Effector memory CD8-positive, alpha-beta T cell (primary cell): ENCODE results near the gene AMH.

ENCODE experiments used
- ATAC-seq: fragments of 150-1000 bp; cut with Tn5 transposase; replicated peaks from 2 replicates; pipeline ENCODE4 v1.10.0; 2021; ENCODE audit warnings: mild to moderate bottlenecking, moderate library complexity
- DNase-seq, 3 experiments: peaks; one replicate each; pipeline ENCODE4 v3.0.0; 2021
- H3K27ac Mint-ChIP-seq, 2 donors: one replicate each; pipeline ENCODE4 v1.8.0; 2022; ENCODE audit warnings: mild to moderate bottlenecking in 2 of 2, mixed read lengths in 2 of 2, moderate library complexity in 2 of 2
- H3K27me3 Mint-ChIP-seq, 2 donors: one replicate each; pipeline ENCODE4 v1.8.0; 2022; ENCODE audit warnings: mixed read lengths in 2 of 2
- H3K36me3 Mint-ChIP-seq: one replicate; pipeline ENCODE4 v1.8.0; 2022; ENCODE audit warnings: mild to moderate bottlenecking, moderate library complexity, mixed read lengths; ENCODE audit not compliant: insufficient read depth
- H3K4me1 Mint-ChIP-seq, 2 donors: one replicate each; pipeline ENCODE4 v1.8.0; 2022; ENCODE audit warnings: low read depth in 2 of 2, mixed read lengths in 2 of 2
- H3K4me3 Mint-ChIP-seq, 2 donors: one replicate each; pipeline ENCODE4 v1.8.0; 2022; ENCODE audit warnings: mild to moderate bottlenecking in 2 of 2, mixed read lengths in 2 of 2, moderate library complexity in 2 of 2
- H3K9me3 Mint-ChIP-seq, 2 donors: one replicate each; pipeline ENCODE4 v1.8.0; 2022; ENCODE audit warnings: mixed read lengths in 2 of 2

The AMH gene

DNA sequence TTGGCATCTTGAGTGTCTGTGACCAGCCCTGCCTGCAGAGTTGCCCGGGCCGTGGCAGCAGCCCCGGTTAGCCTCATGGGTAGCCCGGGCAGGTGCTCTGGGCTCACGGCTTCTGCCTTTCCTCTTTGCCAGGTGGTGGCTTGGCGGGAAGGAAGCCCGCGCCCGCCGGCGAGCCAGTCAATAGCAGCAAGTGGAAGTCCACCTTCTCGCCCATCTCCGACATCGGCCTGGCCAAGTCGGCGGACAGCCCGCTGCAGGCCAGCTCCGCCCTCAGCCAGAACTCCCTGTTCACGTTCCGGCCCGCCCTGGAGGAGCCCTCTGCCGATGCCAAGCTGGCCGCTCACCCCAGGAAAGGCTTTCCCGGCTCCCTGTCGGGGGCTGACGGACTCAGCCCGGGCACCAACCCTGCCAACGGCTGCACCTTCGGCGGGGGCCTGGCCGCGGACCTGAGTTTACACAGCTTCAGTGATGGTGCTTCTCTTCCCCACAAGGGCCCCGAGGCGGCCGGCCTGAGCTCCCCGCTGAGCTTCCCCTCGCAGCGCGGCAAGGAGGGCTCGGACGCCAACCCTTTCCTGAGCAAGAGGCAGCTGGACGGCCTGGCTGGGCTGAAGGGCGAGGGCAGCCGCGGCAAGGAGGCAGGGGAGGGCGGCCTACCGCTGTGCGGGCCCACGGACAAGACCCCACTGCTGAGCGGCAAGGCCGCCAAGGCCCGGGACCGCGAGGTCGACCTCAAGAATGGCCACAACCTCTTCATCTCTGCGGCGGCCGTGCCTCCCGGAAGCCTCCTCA, 22.9 kb upstream of the AMH start:
- H3K9me3 Mint-ChIP-seq, result no peaks in the 10 kb centered on the region
- ATAC-seq (no peak), DNase-seq (no peak)
- peaks cover 6 to 7% of the 10 kb centered on the region in 2 donors for H3K4me1 Mint-ChIP-seq
- H3K4me3 Mint-ChIP-seq, result no peak overlapping the region
- peaks cover 22% of the 10 kb centered on the region for H3K36me3 Mint-ChIP-seq
- H3K27me3 Mint-ChIP-seq, result no peaks in the 10 kb centered on the region
- peak overlapping the region; percentile 64 to 81 for H3K27ac Mint-ChIP-seq

DNA sequence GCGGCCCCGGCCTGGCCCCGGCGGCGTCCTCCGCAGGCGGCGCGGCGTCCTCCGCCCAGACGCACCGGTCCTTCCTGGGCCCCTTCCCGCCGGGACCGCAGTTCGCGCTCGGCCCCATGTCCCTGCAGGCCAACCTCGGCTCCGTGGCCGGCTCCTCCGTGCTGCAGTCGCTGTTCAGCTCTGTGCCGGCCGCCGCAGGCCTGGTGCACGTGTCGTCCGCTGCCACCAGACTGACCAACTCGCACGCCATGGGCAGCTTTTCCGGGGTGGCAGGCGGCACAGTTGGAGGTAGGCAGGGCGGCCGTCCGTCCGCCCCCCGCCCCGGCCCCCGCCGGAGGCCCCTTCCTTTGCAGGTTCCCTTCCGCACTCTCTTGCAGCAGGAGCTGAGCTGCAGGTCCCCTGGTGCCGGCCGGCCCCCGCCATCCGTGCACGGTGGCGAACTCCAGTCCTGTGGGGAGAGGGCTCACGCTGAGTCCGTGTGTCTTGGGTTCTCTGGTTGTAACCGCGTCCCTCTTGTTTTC, 22.2 kb upstream of the AMH start:
- DNase-seq (no peak), ATAC-seq (no peak)
- H3K27ac Mint-ChIP-seq, result no peak overlapping the region
- no peak overlapping the region for H3K4me3 Mint-ChIP-seq
- H3K27me3 Mint-ChIP-seq, result no peaks in the 10 kb centered on the region
- no peaks in the 10 kb centered on the region for H3K9me3 Mint-ChIP-seq
- peaks cover 22% of the 10 kb centered on the region for H3K36me3 Mint-ChIP-seq
- H3K4me1 Mint-ChIP-seq, result peaks cover 6 to 7% of the 10 kb centered on the region in 2 donors

DNA sequence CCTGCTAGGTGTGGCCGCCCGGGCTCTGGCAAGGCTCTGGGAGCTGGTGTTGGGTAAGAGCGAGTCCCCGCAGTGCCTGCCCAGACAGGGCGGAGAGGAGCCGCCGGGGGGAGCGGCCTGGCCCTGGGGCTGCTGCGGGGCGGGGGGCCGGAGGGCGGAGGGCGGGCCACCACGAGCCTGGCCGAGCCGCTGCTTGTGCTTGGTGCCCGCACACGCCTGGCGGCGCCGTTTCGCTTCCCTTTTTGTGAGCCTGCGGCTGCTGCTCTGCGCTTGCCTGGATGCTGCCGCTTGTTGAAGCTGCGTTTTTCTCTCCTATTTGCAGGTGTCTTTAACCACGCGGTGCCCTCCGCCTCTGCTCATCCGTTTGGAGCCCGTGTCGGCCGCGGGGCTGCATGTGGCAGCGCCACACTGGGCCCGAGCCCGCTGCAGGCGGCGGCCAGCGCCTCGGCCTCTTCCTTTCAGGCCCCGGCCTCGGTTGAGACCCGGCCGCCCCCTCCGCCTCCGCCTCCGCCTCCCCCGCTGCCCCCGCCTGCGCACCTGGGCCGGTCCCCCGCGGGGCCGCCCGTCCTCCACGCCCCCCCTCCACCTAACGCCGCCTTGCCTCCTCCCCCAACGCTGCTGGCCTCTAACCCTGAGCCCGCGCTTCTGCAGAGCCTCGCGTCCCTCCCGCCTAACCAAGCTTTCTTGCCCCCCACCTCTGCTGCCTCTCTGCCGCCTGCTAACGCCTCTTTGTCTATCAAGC, 21.5 kb upstream of the AMH start:
- Mint-ChIP-seq H3K4me1 (peaks cover 6 to 7% of the 10 kb centered on the region in 2 donors), H3K36me3 (peaks cover 27% of the 10 kb centered on the region), H3K9me3 (no peaks in the 10 kb centered on the region), H3K27ac (no peak overlapping the region), H3K27me3 (no peaks in the 10 kb centered on the region), H3K4me3 (no peak overlapping the region)
- DNase-seq (no peak), ATAC-seq (no peak)

DNA sequence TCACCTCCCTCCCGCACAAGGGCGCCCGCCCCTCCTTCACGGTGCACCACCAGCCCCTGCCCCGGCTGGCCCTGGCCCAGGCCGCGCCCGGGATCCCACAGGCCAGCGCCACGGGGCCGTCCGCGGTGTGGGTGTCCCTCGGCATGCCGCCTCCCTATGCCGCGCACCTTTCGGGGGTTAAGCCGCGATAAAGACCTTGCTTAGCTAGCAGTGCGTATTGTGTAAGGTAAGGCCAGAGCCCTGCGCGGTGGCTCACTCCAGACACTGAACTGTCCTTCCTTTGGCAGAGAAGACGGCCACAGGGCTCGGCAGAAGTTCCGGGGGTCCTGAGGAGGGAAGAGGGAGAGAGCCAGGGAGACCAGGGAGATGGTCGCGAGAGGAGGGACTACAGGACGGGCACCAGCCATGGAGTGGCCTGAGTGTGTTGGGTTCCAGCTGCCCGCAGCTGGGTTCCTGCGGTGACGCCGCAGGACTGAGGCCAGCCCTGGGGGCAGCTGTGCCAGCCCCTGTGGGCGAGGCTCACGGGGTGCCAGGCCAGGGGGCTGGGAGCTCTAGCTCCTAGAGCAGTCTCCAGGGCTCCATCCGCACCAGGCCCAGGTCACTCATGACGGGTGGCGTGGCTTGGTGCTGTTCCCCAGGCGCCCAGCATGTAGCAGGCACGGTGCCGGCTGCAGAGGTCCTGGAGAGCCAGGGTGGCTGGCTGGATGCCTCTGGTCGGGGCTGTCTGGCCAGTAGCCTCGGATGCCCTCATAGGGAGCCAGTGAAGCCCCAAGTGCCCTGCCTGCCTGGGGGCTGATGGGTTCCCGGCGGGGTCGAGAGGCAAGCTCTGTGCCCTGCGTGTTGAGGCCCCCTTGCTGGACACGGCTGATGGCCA, 20.7 kb upstream of the AMH start:
- Mint-ChIP-seq H3K4me1 (peaks cover 6 to 11% of the 10 kb centered on the region in 2 donors), H3K9me3 (no peaks in the 10 kb centered on the region), H3K27me3 (no peaks in the 10 kb centered on the region), H3K36me3 (peaks cover 29% of the 10 kb centered on the region), H3K27ac (no peak overlapping the region), H3K4me3 (no peak overlapping the region)
- DNase-seq (no peak), ATAC-seq (no peak)

DNA sequence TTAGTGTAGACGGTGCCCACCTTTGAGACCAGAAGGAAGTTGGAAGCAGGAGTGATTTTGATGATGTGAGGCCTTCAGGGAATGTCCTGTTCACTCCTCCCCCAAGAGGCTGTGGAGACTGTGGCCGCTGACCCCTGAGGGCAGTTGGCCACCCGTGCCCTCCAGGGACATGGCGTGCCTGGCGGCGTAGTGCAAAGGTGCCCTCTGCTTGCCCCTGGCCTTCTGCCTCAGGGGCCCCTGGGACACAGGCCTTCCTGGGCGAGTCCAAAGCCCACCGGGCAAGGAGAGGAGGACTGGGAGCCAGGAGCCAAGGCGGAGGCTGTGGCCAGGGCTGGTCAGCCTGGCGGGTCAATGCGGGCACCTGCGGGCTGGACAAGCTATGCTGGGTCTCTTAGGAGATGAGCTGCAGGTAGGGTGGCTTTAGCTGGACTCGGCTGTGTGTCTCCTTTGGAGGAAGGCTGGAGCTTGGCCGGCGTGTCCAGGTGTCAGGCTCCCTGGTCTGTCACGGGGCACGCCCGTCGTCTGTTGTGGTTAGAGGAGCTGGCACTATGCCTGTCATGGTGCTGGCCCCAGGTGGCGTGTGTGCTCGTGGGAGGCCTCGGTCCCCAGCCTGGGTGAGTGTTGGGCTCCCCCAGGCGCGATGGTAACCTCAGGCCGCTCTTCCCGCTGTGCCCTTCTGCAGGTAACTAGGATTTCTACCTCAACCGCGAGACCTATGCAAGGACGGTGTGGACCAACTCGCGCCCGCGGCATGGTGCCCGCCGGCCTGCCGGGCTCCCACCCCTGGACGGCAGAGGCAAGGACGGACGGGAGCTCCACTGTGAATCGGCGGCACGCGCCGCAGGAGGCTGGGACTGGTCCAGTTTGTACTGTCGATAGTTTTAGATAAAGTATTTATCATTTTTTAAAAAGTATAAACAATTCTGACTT, 19.8 kb upstream of the AMH start:
- H3K9me3 Mint-ChIP-seq, result no peaks in the 10 kb centered on the region
- DNase-seq, result no peak
- no peak for ATAC-seq
- H3K36me3 Mint-ChIP-seq, result peaks cover 24% of the 10 kb centered on the region
- no peak overlapping the region for H3K4me3 Mint-ChIP-seq
- H3K27me3 Mint-ChIP-seq, result no peaks in the 10 kb centered on the region
- H3K27ac Mint-ChIP-seq, result no peak overlapping the region
- H3K4me1 Mint-ChIP-seq, result peaks cover 5 to 9% of the 10 kb centered on the region in 2 donors

DNA sequence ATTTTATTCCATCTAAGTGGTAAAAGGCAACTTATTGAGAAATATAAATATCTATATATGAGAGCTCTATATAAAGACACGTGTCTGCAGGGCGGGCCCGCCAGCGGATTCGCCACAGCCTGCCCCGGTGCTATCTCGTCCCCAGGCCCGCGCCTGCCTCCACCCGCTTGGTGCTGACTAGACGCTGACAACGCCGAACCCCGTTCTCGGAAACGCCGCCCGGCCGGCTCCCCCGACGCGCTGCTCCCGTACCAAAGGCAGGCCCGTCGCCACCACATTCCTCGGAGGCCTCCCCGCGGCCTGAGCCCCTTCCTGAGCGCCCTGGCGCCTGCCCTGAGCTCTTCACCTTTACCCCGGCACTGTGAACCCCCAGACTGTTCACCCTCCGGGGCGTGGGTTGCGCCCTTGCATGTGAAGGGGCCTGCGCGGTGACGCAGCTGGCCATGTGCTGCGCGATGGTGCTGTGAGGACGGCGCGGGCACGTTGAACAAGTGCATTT, 19.0 kb upstream of the AMH start:
- Mint-ChIP-seq H3K27me3 (no peaks in the 10 kb centered on the region), H3K9me3 (no peaks in the 10 kb centered on the region), H3K27ac (no peak overlapping the region), H3K4me1 (peaks cover 10 to 16% of the 10 kb centered on the region in 2 donors), H3K36me3 (peaks cover 18% of the 10 kb centered on the region), H3K4me3 (no peak overlapping the region)
- no peak for ATAC-seq
- DNase-seq, result no peak

DNA sequence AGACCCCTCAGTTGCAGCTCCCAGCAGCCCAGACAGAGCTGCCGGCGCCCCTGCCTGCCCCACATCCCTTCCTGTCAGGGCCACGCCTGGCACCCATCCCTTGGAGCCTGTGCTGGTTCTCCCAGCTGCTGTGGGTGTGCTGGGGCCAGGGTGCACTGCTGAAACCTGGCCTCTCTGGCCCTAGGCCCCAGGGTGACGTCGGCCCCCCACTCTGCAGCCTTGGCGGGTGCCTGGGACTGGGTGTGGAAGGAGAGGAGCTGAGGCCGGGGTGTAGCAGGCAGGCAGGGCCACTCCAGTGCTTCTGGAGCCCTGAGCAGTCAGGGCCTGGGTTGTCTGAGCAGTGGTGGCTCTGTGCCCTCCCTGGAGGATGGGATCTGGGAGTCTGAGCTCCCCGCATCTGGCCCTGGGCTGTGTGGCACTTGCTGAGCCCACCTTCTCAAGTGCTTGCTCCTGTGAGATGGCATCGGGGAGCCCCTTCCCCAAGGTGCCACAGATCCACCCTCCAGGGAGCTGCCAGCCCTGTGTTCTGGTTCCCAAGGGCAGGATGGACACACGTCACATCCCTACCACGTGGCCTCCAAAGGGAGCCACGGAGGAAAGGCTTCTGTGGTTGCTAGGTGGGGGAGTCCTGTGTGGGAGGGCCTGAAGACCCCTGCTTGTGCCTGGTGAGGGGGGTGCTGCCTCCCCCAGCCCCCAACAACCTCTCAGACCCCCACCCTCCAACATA, 18.2 kb upstream of the AMH start:
- peaks cover 14 to 20% of the 10 kb centered on the region in 2 donors for H3K4me1 Mint-ChIP-seq
- peaks cover 21% of the 10 kb centered on the region for H3K36me3 Mint-ChIP-seq
- ATAC-seq, result no peak

DNA sequence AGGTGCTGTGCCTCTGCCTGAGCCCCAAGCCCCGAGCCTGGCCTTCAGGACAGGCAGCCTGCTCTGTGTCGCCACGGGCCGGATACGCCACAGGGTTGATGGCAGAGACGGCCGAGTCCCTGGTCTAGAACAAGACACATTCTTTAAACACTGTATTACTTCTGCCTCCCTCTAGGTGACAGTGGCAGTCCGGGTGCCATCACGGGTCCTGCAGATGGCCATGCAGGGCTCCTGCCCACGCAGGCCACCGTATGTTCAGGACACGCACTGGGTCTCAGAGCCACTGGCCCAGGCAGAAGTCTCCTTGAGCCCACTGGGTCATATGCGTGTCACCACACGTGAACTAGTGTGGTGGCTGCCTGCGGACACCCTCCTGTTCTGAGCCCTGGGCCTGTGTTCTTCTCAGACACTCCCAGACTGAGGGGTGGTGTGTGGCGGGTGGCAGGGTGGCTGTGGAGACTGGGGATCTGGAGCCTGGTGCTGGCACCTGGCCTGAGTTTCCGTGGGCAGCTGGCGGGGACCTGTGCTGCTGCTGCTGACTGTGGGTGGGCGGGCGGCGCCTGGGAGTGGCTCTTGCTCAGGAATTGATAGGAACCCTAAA, 17.4 kb upstream of the AMH start:
- no peaks in the 10 kb centered on the region for H3K27me3 Mint-ChIP-seq
- H3K9me3 Mint-ChIP-seq, result no peaks in the 10 kb centered on the region
- peak overlapping the region in 1 of 2 donors; percentile 41 for H3K27ac Mint-ChIP-seq
- no peak overlapping the region for H3K4me3 Mint-ChIP-seq
- DNase-seq (no peak), ATAC-seq (no peak)
- peaks cover 20 to 23% of the 10 kb centered on the region in 2 donors for H3K4me1 Mint-ChIP-seq
- peaks cover 28% of the 10 kb centered on the region for H3K36me3 Mint-ChIP-seq

More for the DNA sequence above, 18.2 kb upstream of the AMH start:
- DNase-seq, result no peak
- H3K9me3 Mint-ChIP-seq, result no peaks in the 10 kb centered on the region
- H3K27me3 Mint-ChIP-seq, result no peaks in the 10 kb centered on the region
- no peak overlapping the region for H3K4me3 Mint-ChIP-seq
- H3K27ac Mint-ChIP-seq, result peak overlapping the region in 1 of 2 donors; percentile 41

DNA sequence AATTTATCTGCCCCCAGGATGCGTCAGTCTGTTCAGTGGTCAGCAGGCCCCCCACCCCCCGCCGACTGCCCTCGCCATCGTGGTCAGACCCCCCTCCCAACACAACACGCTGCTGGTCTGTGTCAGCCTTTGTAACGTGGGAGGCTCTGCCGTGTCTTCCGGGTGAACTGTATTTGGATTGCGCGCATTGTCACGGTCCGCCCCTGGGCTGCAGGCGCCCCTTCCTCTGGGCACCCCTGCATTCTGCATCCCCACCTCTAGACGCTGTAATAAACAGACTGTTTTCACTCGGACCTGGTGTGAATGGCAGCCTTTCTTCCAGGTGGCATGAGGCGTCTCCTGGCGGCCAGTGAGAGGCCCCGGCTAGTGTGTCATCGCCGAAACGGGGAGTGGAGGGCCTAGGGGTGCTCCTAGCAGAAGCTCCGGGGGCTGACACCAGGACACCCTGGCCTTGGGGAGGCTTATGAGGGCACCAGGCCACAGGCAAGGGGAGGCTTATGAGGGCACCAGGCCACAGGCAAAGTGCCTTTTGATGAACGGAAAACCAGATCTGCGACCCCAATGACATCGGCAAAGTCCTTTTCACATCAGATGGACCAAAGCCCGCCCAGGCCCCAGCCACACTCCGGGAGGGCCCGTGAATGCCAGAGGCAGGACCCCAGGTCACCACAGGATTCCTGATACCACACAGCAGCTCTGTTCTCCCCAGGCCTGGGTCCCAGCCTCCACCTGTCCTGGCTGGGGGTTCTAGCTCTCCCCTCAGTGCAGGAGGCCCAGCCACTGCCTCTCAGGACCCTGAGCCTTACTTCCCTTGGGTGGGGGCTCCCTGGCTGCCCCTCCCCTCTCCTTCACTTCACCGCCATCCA, 16.6 kb upstream of the AMH start:
- no peak for ATAC-seq
- no peak for DNase-seq
- Mint-ChIP-seq H3K27ac (no peak overlapping the region), H3K4me1 (peaks cover 23 to 27% of the 10 kb centered on the region in 2 donors), H3K9me3 (no peaks in the 10 kb centered on the region), H3K36me3 (peaks cover 36% of the 10 kb centered on the region), H3K27me3 (no peaks in the 10 kb centered on the region), H3K4me3 (peak overlapping the region in 1 of 2 donors; percentile 10)

DNA sequence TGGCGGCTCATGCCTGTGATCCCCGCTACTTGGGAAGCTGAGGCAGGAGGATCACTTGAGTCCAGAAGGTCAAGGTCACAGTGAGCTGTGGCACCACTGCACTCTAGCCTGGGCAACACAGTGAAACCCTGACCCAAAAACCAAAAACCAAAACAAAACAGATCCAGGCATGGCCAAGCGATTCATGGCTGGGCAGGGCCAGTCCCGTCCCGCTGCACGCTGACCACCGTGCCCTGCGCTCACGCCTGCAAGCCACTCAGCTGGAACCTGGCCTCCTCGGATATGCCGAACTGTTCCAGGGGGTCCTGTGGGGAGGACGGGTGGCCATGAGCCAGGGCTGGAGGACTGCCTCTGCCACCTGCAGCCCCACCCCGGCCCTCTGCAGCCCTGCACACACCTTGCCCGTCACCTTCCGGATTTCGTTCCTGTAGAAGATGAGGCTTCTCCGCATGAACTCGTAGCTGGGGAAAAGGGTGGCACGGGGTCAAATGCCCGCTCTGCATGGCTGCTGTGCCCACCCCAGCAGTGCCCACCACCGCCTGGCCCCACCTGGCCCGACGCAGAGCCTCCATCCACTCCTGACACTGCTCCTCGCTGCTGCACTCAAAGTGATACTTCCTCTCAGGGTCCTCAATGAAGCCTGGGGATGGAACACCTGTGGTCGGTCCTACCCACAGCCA, 15.4 kb upstream of the AMH start:
- no peaks in the 10 kb centered on the region for H3K9me3 Mint-ChIP-seq
- H3K4me3 Mint-ChIP-seq, result no peak overlapping the region
- H3K4me1 Mint-ChIP-seq, result peaks cover 35 to 39% of the 10 kb centered on the region in 2 donors
- peak overlapping the region; percentile 6 to 91 for H3K27ac Mint-ChIP-seq
- no peak for DNase-seq
- no peaks in the 10 kb centered on the region for H3K27me3 Mint-ChIP-seq
- H3K36me3 Mint-ChIP-seq, result peaks cover 49% of the 10 kb centered on the region
- ATAC-seq, result no peak
